Stimulated activated effector memory CD8-positive, alpha-beta T cell treated with anti-CD3 and anti-CD28 coated beads, Interleukin-12 subunit alpha, Interleukin-12 subunit beta, amount 100 ng/mL, for 72 hours (primary cell): Measurements from ENCODE around the gene GYPC.
"Not testable (repeated sequence)": the region's sequence is repeated elsewhere in the genome, so short reads cannot be mapped to it uniquely, and the experiment has no call there.

Source experiments
- ATAC-seq: fragments of 150-1000 bp; cut with Tn5 transposase; 2 replicates; pipeline ENCODE4 v1.10.0; 2021
- DNase-seq, 2 donors: peaks; one replicate each; pipeline ENCODE4 v3.0.0; 2021 to 2022; ENCODE audit warnings: low spot score in 2 of 2
- H3K27ac Mint-ChIP-seq: one replicate; pipeline ENCODE4 v1.8.0; 2022; ENCODE audit warnings: mild to moderate bottlenecking, mixed read lengths
- H3K36me3 Mint-ChIP-seq: one replicate; pipeline ENCODE4 v1.8.0; 2022; ENCODE audit warnings: mild to moderate bottlenecking, mixed read lengths
- H3K4me1 Mint-ChIP-seq: one replicate; pipeline ENCODE4 v1.8.0; 2022; ENCODE audit warnings: mixed read lengths
- H3K4me3 Mint-ChIP-seq: one replicate; pipeline ENCODE4 v1.8.0; 2022; ENCODE audit warnings: mild to moderate bottlenecking, mixed read lengths
- H3K9me3 Mint-ChIP-seq: one replicate; pipeline ENCODE4 v1.8.0; 2022; ENCODE audit warnings: mixed read lengths

The GYPC gene

DNA sequence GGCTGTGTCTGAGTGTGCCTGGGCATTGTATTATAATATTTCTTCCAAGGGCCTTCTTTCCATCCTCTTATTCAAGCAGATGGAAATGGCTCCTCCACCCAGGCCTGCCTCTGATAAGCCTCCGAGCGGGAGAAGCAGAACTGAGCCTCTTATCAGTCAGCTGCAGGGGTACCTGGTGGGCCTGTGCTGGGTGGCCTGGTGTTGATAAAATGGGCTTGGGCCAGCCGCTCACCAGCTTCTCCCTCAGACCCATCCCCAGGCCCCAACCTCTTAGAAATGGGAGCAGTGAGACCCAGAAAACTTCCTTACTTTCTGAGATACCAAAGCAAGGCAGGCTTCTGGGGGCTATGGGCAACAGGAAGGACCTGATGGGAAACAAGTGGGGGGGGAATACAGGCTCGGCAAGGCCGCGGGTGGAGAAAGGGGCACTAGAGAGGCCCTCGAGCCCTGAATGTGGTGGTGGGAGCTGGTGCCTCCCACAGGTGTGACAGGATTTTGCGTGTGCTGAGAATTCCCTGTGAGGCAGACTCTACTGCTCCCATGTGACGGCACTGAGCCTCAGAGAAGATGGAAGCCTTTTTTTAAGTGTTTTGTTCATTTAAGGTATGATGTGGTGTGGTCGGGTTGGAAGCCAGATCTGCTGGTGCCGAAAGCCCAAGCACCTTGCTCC, 18.3 kb downstream of the GYPC start:
- ATAC-seq (no peak), DNase-seq (no peak)
- Mint-ChIP-seq H3K4me3 (no peak overlapping the region), H3K27ac (no peak overlapping the region), H3K4me1 (peaks cover 65% of the 10 kb centered on the region), H3K36me3 (peaks cover 21% of the 10 kb centered on the region), H3K9me3 (peaks cover 5% of the 10 kb centered on the region)

DNA sequence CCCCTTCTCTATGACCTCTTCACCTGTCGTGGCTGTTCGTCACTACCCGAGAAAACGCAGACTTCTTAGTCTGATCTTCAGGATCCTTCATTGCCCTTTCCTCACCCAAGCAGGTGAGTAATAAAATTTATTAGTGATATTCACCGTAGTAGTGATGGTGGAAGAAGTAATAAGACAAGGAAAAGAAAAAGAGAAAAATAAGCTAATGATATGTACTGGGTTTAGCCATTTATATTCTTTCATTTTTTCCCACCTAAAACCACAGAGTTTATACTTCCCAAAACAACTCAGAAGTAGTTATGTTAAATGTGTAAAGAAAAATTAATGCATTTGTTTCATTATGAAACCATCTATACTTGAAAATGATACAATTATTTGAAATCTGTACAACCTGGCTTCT, 19.7 kb downstream of the GYPC start:
- H3K4me1 Mint-ChIP-seq = peaks cover 56% of the 10 kb centered on the region
- ATAC-seq (no peak), DNase-seq (no peak)
- H3K27ac Mint-ChIP-seq = peak overlapping the region; percentile 23
- peaks cover 5% of the 10 kb centered on the region for H3K9me3 Mint-ChIP-seq
- H3K4me3 Mint-ChIP-seq = no peak overlapping the region
- H3K36me3 Mint-ChIP-seq = peaks cover 14% of the 10 kb centered on the region

DNA sequence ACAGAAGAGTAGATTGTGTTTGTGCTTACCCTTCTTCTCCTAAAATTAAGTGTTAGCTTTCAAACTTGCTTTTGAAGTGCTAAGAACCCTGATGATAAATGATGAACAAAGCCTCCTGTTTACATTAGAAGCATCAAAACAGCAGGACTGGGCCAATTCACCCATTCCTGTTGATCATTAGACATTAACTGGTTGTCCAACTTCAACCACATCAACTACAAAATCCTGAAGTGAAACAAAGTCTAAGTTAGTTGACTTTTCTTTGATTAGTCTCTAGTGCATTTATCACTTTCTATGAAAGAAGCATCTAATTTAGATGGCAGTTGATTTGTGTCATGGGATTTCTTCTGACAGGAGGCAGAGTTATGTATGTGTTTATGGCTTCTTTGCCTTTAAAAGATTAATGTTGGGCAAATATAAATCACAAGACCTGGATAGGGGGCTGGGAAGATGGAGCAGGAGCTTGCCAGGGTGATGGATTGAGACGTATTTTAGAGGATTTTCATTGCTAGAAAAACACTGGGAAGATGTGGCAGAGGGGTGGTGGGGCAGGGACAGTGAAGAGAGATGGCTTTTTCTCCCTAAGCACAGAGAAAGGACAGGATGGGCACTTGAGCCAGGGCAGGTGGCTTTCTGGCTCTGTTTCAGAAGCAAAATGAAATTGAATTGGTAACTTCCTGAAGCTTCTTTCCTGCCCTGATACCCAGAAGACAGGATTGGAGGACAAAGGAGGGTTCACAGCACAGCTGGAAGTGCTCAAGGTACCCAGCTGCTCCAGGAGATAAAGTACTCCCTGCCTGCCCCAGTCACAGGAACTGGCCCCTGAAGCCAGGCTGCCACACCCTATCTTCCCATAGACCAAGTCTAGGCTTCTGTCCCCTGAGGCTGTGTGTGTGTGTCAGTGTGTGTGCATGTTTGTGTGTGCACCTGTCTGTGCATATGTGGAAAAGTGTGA, 20.5 kb downstream of the GYPC start:
- Mint-ChIP-seq H3K4me3 (no peak overlapping the region), H3K9me3 (peaks cover 5% of the 10 kb centered on the region), H3K36me3 (peaks cover 17% of the 10 kb centered on the region), H3K27ac (peak overlapping the region; percentile 23), H3K4me1 (peaks cover 50% of the 10 kb centered on the region)
- ATAC-seq (no peak), DNase-seq (no peak)

DNA sequence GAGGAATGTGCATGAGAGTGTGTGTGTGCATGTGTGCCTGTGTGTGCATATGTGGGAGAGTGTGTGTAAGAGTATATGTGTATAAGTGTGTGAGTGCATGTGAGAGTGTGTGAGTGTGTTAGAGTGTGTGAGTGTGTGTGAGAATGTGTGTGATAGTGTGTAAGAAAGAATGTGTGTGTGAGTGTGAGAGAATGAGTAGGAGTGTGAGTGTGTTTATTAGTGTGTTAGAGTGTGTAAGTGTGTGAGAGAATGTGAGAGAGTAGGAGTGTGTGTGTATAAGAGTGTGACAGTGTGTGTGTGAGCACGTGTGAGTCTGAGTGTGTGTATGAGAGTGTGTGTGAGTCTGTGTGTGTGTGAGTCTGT, 21.2 kb downstream of the GYPC start:
- Mint-ChIP-seq H3K36me3 (peaks cover 20% of the 10 kb centered on the region), H3K4me1 (peaks cover 48% of the 10 kb centered on the region), H3K9me3 (peaks cover 5% of the 10 kb centered on the region), H3K4me3 (no peak overlapping the region), H3K27ac (peak overlapping the region; percentile 23)
- ATAC-seq (no peak), DNase-seq (no peak)

DNA sequence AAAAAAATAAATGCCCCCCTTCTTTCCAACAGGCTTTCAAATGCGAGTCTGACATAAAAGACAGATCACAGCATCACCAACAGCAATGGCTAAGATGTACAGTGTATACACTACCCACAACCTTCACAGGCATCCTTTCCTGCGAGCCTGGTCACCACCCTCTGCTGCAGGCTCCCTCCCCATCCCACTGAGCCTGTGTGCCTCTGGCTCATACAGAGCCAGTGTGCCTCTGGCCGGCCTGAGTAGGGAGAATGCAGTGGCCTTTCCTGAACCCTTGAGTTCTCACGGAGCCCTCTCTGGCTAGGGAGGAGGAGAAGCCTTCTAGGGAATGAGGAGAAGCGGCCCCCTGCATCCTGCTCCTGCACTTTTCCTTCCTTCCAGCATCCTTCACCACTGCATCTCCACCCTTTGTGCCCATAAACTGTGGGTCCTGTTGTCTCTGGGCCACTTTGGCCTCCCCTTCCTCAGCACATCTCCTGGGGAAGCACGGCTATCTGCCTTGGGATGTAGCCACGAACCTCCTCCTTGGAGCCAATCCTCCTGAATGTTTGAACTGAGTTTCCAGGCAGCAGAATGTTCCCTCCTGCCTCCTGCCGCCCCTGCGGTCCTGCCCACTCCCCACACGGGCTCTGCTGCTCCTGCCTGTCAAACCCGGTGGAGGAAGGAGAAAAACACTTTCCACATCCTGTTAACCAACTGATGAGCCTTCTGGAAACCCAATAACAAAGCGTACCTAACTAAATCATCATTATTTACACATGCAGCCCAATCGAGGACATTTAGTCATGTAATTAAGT, 22.5 kb downstream of the GYPC start:
- Mint-ChIP-seq H3K4me3 (no peak overlapping the region), H3K4me1 (peaks cover 56% of the 10 kb centered on the region), H3K36me3 (peaks cover 29% of the 10 kb centered on the region), H3K9me3 (peaks cover 5% of the 10 kb centered on the region), H3K27ac (peak overlapping the region; percentile 80)
- ATAC-seq (no peak), DNase-seq (no peak)

DNA sequence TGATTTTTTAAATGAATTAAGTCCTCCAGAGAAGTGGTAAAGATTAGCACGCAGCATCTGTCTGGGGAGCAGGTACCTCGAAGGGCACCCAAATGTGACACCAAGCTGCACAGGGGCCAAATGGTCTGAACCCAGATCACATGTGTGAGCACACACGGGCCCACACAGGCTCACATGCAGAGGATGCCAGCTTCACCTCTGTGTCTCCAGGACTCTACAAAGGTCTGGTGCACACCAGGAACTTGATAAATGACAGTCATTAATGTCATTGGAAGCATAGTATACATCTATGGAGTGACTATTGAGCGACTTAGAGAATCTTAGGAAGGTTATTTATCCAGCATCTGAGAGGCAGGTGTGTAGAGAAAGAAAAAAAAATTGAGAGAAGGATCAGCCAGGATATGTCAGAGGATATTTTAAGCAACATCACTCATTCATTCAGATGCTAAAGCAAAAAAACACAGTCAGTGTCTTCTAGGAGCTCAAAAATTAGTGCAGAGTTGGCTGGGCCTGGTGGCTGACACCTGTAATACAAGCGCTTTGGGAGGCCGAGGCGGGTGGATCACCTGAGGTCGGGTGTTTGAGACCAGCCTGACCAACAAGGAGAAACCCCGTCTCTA, 23.2 kb downstream of the GYPC start:
- DNase-seq (no peak), ATAC-seq (no peak)
- peaks cover 5% of the 10 kb centered on the region for H3K9me3 Mint-ChIP-seq
- peaks cover 29% of the 10 kb centered on the region for H3K36me3 Mint-ChIP-seq
- H3K27ac Mint-ChIP-seq = peak overlapping the region; percentile 80
- H3K4me1 Mint-ChIP-seq = peaks cover 63% of the 10 kb centered on the region
- H3K4me3 Mint-ChIP-seq = no peak overlapping the region

DNA sequence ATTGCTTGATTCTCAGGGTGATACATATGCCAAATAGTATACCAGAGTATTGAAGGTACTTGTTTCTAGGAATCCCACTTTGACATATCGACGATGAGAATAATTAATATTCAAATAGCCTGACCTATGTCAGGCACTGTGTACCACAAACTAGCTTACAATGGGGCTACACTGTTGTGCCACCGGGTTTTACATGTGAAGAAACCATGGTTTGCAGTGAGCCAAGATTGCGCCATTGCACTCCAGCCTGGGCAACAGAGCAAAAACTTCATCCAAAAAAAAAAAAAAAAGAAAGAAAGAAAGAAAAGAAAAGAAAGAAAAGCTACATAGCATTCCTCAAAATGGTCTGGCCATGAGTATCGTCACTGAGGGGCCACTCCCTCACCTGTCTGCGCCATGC, 25.5 kb downstream of the GYPC start:
- no peaks in the 10 kb centered on the region for H3K9me3 Mint-ChIP-seq
- ATAC-seq (no peak), DNase-seq (no peak)
- H3K36me3 Mint-ChIP-seq = peaks cover 24% of the 10 kb centered on the region
- H3K4me3 Mint-ChIP-seq = no peak overlapping the region
- no peak overlapping the region for H3K27ac Mint-ChIP-seq
- H3K4me1 Mint-ChIP-seq = peaks cover 63% of the 10 kb centered on the region

DNA sequence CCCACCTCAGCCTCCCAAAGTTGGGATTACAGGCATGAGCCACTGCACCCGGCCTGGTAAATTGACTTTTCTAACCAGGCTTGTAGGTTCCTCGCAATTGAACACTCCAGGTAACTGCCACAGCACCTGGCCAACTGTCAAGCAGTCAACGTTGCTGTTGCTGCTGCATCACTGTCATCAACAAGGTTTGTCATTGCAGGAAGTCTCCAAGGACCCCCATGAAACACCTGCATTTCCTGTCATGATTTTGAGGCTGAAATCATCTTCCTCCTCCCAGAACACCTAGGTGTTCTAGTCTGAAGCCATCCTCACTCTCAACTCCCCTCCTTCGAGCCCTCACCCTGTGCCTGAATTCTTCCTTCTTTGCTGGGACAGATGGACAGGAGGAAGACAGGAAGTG, 29.7 kb downstream of the GYPC start:
- Mint-ChIP-seq H3K4me1 (peaks cover 42% of the 10 kb centered on the region), H3K9me3 (peaks cover 5% of the 10 kb centered on the region), H3K4me3 (no peak overlapping the region), H3K27ac (peak overlapping the region; percentile 65), H3K36me3 (peaks cover 22% of the 10 kb centered on the region)
- no peak for DNase-seq
- no peak for ATAC-seq

DNA sequence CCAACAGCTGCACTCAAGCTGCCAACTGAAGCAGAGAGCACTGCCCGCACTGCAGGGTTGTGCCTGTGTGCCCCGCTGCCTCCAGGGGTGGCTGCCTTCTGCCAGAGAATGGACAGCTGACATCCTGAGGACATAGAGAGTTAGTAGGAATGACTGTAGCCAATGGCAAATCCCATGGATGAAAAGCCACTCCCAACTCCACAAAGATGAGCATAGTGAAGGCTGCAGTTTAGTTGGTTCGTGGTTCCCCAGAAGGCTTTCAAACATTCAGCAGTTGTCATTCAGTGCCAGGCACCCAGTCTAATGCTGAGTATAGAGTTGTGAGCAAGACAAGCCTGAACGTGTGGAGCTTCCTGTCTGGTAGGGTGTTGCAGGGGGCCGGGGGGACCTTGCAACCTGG, 30.3 kb downstream of the GYPC start:
- ATAC-seq (no peak), DNase-seq (no peak)
- Mint-ChIP-seq H3K27ac (peak overlapping the region; percentile 65), H3K9me3 (peaks cover 5% of the 10 kb centered on the region), H3K4me3 (no peak overlapping the region), H3K36me3 (peaks cover 24% of the 10 kb centered on the region), H3K4me1 (peaks cover 44% of the 10 kb centered on the region)

DNA sequence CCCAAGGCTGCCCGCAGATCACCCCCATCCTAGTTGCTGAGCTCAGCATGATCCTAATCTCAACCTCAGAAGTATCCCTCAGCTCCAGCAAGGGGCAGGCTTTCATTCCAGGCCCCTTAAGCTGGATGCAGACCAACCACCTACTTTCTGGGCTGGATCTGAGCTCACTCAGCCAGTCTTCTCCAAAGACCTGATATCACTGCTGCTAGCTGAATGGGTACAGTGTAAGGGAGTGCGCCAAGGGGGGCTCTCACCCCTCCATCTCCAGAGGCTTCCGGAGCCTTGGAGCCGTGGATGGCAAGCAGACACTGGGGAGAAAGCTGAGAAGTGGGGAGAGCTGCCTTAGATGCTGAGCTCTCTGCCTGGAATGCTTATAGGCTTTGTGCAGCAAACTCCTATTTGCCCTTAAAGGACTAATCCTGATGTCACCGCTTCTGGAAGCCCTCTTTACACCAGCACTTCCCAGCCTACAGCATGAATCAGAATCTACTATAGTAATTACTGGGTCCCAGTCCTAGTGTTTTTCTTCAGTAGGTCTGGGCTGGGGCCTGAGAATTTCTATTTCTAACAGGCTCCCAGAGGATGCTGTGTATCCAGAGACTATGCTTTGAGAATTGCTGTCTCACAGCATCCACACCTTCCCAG, 31.0 kb downstream of the GYPC start:
- no peak for ATAC-seq
- peaks cover 19% of the 10 kb centered on the region for H3K36me3 Mint-ChIP-seq

DNA sequence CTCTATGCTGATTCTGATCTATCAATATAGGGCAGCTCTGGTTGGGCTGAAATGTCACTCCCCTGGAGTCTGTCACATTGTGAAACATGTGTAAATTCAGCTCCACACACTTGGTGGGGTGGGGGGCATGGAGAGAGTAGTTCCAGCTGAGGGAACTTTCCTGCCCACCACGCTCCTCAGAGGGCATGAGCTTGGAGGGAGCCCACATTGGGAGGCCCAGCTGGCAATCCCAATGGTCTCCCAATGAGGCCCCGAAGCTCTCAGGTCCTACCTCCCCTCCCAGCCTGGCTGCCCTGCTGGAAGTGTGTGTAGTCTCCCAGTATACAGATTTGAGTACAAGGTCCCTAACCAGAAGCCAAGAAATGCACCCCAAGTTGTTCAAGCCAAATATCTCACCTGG, 31.5 kb downstream of the GYPC start:
- DNase-seq (no peak), ATAC-seq (no peak)
- peaks cover 16% of the 10 kb centered on the region for H3K36me3 Mint-ChIP-seq
- H3K4me3 Mint-ChIP-seq = no peak overlapping the region
- peaks cover 35% of the 10 kb centered on the region for H3K4me1 Mint-ChIP-seq
- no peak overlapping the region for H3K27ac Mint-ChIP-seq
- peaks cover 5% of the 10 kb centered on the region for H3K9me3 Mint-ChIP-seq

More for the DNA sequence above, 31.0 kb downstream of the GYPC start:
- H3K9me3 Mint-ChIP-seq = peaks cover 5% of the 10 kb centered on the region
- H3K4me3 Mint-ChIP-seq = no peak overlapping the region
- peaks cover 40% of the 10 kb centered on the region for H3K4me1 Mint-ChIP-seq
- no peak overlapping the region for H3K27ac Mint-ChIP-seq
- no peak for DNase-seq

DNA sequence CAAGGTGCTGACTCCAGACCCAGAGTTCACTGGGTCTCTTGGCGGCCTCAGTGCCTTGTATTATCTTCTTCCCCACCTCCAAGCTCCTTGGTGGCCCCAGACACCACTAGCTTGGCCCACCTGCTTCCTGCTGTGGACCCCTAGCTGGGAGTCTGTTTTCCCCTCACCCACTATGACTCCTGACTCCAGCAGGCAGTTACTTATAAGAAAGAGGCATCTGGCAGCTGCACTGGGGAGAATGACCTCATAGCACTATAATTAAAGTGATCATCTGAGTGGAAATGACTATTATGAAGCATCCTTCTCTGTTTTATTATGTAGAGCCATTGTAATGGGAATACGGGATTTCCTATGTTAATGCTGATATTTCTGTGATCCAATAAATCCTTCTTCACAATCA, 32.6 kb downstream of the GYPC start:
- H3K36me3 Mint-ChIP-seq = peaks cover 14% of the 10 kb centered on the region
- peaks cover 25% of the 10 kb centered on the region for H3K4me1 Mint-ChIP-seq
- ATAC-seq, H3K27ac Mint-ChIP-seq, DNase-seq, H3K9me3 Mint-ChIP-seq, H3K4me3 Mint-ChIP-seq: not testable (repeated sequence)

DNA sequence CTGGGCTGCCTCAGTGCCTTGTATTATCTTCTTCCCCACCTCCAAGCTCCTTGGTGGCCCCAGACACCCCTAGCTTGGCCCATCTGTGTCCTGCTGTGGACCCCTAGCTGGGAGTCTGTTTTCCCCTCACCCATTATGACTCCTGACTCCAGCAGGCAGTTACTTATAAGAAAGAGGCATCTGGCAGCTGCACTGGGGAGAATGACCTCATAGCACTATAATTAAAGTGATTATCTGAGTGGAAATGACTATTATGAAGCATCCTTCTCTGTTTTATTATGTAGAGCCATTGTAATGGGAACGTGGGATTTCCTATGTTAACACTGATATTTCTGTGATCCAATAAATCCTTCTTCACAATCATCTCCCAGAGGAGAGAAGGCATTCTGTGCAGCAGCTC, 36.3 kb downstream of the GYPC start:
- not testable (repeated sequence) for DNase-seq, ATAC-seq, H3K4me1 Mint-ChIP-seq, H3K4me3 Mint-ChIP-seq, H3K9me3 Mint-ChIP-seq
- H3K27ac Mint-ChIP-seq = peak overlapping the region; percentile 46
- peaks cover 42% of the 10 kb centered on the region for H3K36me3 Mint-ChIP-seq

DNA sequence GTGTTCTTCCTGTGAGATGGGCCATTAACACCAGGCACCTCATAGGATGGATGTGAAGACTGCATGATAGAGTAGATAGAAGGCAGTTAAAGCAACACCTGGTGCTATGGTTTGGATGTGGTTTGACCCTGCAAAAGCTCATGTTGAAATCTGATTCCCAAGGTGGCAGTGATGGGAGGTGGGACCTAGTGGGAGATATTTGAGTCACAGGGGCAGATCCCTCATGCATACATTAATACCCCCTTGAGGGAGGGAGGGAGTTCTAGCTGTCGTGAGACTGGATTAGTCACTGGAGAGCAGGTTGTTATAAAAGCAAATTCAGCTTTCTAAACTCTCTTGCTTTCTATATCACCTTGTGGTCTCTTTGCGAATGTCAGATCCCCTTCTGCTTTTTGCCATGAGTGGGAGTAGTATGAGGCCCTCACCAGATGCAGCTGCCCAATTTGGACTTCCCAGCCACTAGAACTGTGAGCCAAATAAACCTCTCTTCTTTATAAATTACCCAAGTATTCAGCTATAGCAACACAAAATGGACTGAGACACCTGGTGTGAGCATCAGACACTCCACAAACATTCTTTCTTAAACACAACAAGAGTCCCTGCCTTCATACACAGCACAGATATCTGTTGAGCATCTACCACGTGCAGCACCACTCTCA, 37.1 kb downstream of the GYPC start:
- H3K4me3 Mint-ChIP-seq, H3K27ac Mint-ChIP-seq, H3K4me1 Mint-ChIP-seq, H3K9me3 Mint-ChIP-seq, DNase-seq, ATAC-seq: not testable (repeated sequence)
- H3K36me3 Mint-ChIP-seq = peaks cover 50% of the 10 kb centered on the region
